GM12891 (cell line): ENCODE measurements around the gene EMC6.

Experiments
- PAX5 ChIP-seq: IDR thresholded peaks from 2 replicates; pipeline ENCODE4 v1.6.1; 2011; ENCODE audit warnings: low read length, moderate library complexity, mild to moderate bottlenecking; ENCODE audit not compliant: insufficient read depth, severe bottlenecking
- TAF1 ChIP-seq: IDR thresholded peaks from 2 replicates; pipeline ENCODE4 v1.6.1; 2011; ENCODE audit warnings: low read depth, low read length, control low read depth

DNA sequence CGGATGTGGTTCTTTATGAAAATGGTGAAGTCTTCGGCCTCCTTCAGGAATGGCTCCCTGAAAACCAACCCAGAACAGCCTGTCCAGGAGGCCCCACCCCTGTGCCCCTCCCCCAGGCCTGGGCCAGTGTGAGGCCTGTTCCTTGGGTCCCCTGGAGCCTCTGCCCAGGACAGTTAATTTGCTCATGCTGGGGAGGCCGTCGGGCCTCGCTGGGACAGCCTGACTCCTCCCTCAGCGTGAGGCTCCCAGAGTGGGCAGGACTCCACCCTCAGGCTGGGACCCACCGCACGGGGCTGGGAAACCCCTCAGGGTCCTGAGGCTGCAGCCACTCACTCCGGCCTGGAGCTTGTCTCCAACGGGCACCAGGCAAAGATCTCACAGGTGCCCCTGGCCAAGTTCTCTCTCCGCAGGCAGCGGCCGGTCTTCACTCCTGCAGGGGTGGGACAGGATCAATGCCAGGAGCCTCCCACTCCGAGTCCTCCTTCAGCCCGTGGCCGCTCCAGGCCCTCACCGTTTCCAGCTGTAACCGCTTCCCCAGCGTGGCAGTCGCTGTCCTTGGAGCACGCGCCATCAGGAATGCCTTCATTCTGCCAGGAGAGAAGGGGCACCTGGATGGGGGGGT is 21.6 kb downstream of the EMC6 start:
- no peak for TF ChIP-seq TAF1
- no peak for TF ChIP-seq PAX5
